ENCODE measurements around the gene RPS2. TPM values are rescaled to one million over a fixed set of nuclear protein-coding genes. Genes with fewer than 3 reads are reported as not detected.

The RPS2 gene
- total and polyA plus RNA-seq, 4 donors: 1,132 to 2,049 (median 1,429) TPM

Other genes with a start within 250 kb of the RPS2 start
- 10 to 100 TPM; 33.0 to 62.8 TPM for gene NME3, start 193.3 kb downstream of the RPS2 start, total RNA-seq
- gene NME3, start 193.3 kb downstream of the RPS2 start, polyA plus RNA-seq: 100 to 1,000 TPM in 1 of 2 donors, 10 to 100 TPM in 1; 61.0 to 379 TPM
- gene EME2, start 192.0 kb downstream of the RPS2 start, total RNA-seq: 10 to 100 TPM; 15.8 to 23.7 TPM
- gene EME2, start 192.0 kb downstream of the RPS2 start, polyA plus RNA-seq: 10 to 100 TPM in 1 of 2 donors, 1 to 10 TPM in 1; 1.6 to 20.6 TPM
- gene MRPS34, start 191.7 kb downstream of the RPS2 start, total RNA-seq: 10 to 100 TPM; 36.5 to 40.5 TPM
- 10 to 100 TPM; 67.7 to 74.2 TPM for gene MRPS34, start 191.7 kb downstream of the RPS2 start, polyA plus RNA-seq
- gene SPSB3, start 182.3 kb downstream of the RPS2 start, total RNA-seq: 10 to 100 TPM; 33.6 to 33.7 TPM
- gene SPSB3, start 182.3 kb downstream of the RPS2 start, polyA plus RNA-seq: 100 to 1,000 TPM in 1 of 2 donors, 10 to 100 TPM in 1; 25.8 to 322 TPM
- 10 to 100 TPM; 30.7 to 32.9 TPM for gene NUBP2, start 181.9 kb downstream of the RPS2 start, total RNA-seq
- 10 to 100 TPM; 55.3 to 92.4 TPM for gene NUBP2, start 181.9 kb downstream of the RPS2 start, polyA plus RNA-seq
- not detected for gene IGFALS, start 171.1 kb downstream of the RPS2 start, total RNA-seq
- under 1 TPM in 1 of 2 donors, not detected in 1; 0.84 TPM for gene IGFALS, start 171.1 kb downstream of the RPS2 start, polyA plus RNA-seq
- 10 to 100 TPM; 50.2 to 52.3 TPM for gene HAGH, start 138.0 kb downstream of the RPS2 start, total RNA-seq
- 10 to 100 TPM; 58.9 to 79.0 TPM for gene HAGH, start 138.0 kb downstream of the RPS2 start, polyA plus RNA-seq
- gene FAHD1, start 137.6 kb downstream of the RPS2 start, total RNA-seq: 10 to 100 TPM in 1 of 2 donors, 1 to 10 TPM in 1; 7.4 to 11.9 TPM
- 10 to 100 TPM; 13.1 to 42.1 TPM for gene FAHD1, start 137.6 kb downstream of the RPS2 start, polyA plus RNA-seq
- gene MEIOB, start 92.7 kb downstream of the RPS2 start, total RNA-seq: not detected
- gene MEIOB, start 92.7 kb downstream of the RPS2 start, polyA plus RNA-seq: not detected
- not detected for gene HS3ST6, start 46.4 kb downstream of the RPS2 start, total RNA-seq
- gene HS3ST6, start 46.4 kb downstream of the RPS2 start, polyA plus RNA-seq: 1 to 10 TPM in 1 of 2 donors, not detected in 1; 1.1 TPM
- 10 to 100 TPM; 19.5 to 34.6 TPM for gene MSRB1, start 21.6 kb downstream of the RPS2 start, total RNA-seq
- gene MSRB1, start 21.6 kb downstream of the RPS2 start, polyA plus RNA-seq: 10 to 100 TPM; 52.7 to 56.6 TPM
- gene RPL3L, start 10.1 kb downstream of the RPS2 start, total RNA-seq: not detected
- gene RPL3L, start 10.1 kb downstream of the RPS2 start, polyA plus RNA-seq: not detected
- 10 to 100 TPM; 80.5 to 88.1 TPM for gene NDUFB10, start 5.3 kb downstream of the RPS2 start, total RNA-seq
- gene NDUFB10, start 5.3 kb downstream of the RPS2 start, polyA plus RNA-seq: 100 to 1,000 TPM; 178 to 268 TPM
- gene RNF151, start 2.0 kb upstream of the RPS2 start, total RNA-seq: not detected
- not detected for gene RNF151, start 2.0 kb upstream of the RPS2 start, polyA plus RNA-seq
- 10 to 100 TPM; 16.1 to 19.8 TPM for gene TBL3, start 7.2 kb upstream of the RPS2 start, total RNA-seq
- 10 to 100 TPM; 14.9 to 85.5 TPM for gene TBL3, start 7.2 kb upstream of the RPS2 start, polyA plus RNA-seq
- not detected for gene NOXO1, start 16.6 kb upstream of the RPS2 start, total RNA-seq
- gene NOXO1, start 16.6 kb upstream of the RPS2 start, polyA plus RNA-seq: under 1 TPM in 1 of 2 donors, not detected in 1; 0.84 TPM
- gene GFER, start 19.4 kb upstream of the RPS2 start, total RNA-seq: 10 to 100 TPM; 11.3 to 13.3 TPM
- gene GFER, start 19.4 kb upstream of the RPS2 start, polyA plus RNA-seq: 10 to 100 TPM; 32.5 to 44.2 TPM
- gene SYNGR3, start 25.1 kb upstream of the RPS2 start, total RNA-seq: under 1 TPM; 0.36 to 0.57 TPM
- under 1 TPM in 1 of 2 donors, not detected in 1; 0.26 TPM for gene SYNGR3, start 25.1 kb upstream of the RPS2 start, polyA plus RNA-seq
- 10 to 100 TPM; 31.0 to 34.4 TPM for gene ZNF598, start 45.0 kb upstream of the RPS2 start, total RNA-seq
- gene ZNF598, start 45.0 kb upstream of the RPS2 start, polyA plus RNA-seq: 10 to 100 TPM; 12.8 to 32.9 TPM
- 1 to 10 TPM in 1 of 2 donors, not detected in 1; 1.2 TPM for gene NPW, start 55.0 kb upstream of the RPS2 start, total RNA-seq
- under 1 TPM in 1 of 2 donors, not detected in 1; 0.56 TPM for gene NPW, start 55.0 kb upstream of the RPS2 start, polyA plus RNA-seq
- gene NHERF2, start 62.1 kb upstream of the RPS2 start, total RNA-seq: 100 to 1,000 TPM in 1 of 2 donors, 10 to 100 TPM in 1; 81.8 to 110 TPM
- gene NHERF2, start 62.1 kb upstream of the RPS2 start, polyA plus RNA-seq: 100 to 1,000 TPM; 119 to 133 TPM
- gene NTHL1, start 83.0 kb upstream of the RPS2 start, total RNA-seq: 10 to 100 TPM in 1 of 2 donors, 1 to 10 TPM in 1; 7.4 to 12.9 TPM
- gene NTHL1, start 83.0 kb upstream of the RPS2 start, polyA plus RNA-seq: 10 to 100 TPM; 24.4 to 33.8 TPM
- 100 to 1,000 TPM in 1 of 2 donors, 10 to 100 TPM in 1; 92.4 to 146 TPM for gene TSC2, start 83.2 kb upstream of the RPS2 start, total RNA-seq
- gene TSC2, start 83.2 kb upstream of the RPS2 start, polyA plus RNA-seq: 100 to 1,000 TPM in 1 of 2 donors, 10 to 100 TPM in 1; 16.2 to 166 TPM
- 100 to 1,000 TPM; 325 to 337 TPM for gene PKD1, start 171.1 kb upstream of the RPS2 start, total RNA-seq
- gene PKD1, start 171.1 kb upstream of the RPS2 start, polyA plus RNA-seq: 100 to 1,000 TPM in 1 of 2 donors, 10 to 100 TPM in 1; 42.8 to 270 TPM
- gene RAB26, start 183.8 kb upstream of the RPS2 start, total RNA-seq: under 1 TPM in 1 of 2 donors, not detected in 1; 0.51 TPM
- 1 to 10 TPM; 2.5 to 4.8 TPM for gene RAB26, start 183.8 kb upstream of the RPS2 start, polyA plus RNA-seq
- 10 to 100 TPM; 47.7 to 54.4 TPM for gene TRAF7, start 191.0 kb upstream of the RPS2 start, total RNA-seq
- 10 to 100 TPM; 24.4 to 38.0 TPM for gene TRAF7, start 191.0 kb upstream of the RPS2 start, polyA plus RNA-seq
- gene CASKIN1, start 231.8 kb upstream of the RPS2 start, total RNA-seq: under 1 TPM in 1 of 2 donors, not detected in 1; 0.15 TPM
- under 1 TPM; 0.13 to 0.28 TPM for gene CASKIN1, start 231.8 kb upstream of the RPS2 start, polyA plus RNA-seq
- 10 to 100 TPM; 14.1 to 19.9 TPM for gene MLST8, start 240.6 kb upstream of the RPS2 start, total RNA-seq
- 10 to 100 TPM; 23.7 to 50.7 TPM for gene MLST8, start 240.6 kb upstream of the RPS2 start, polyA plus RNA-seq
- gene BRICD5, start 246.0 kb upstream of the RPS2 start, total RNA-seq: 1 to 10 TPM; 3.4 to 6.0 TPM
- 10 to 100 TPM in 1 of 2 donors, under 1 TPM in 1; 0.88 to 36.1 TPM for gene BRICD5, start 246.0 kb upstream of the RPS2 start, polyA plus RNA-seq

Data from aorta (tissue), 4 donors.